OCI-LY7 (cell line): ENCODE results near the gene CEP164. TPM values are rescaled to one million over a fixed set of nuclear protein-coding genes. Genes with fewer than 3 reads are reported as not detected.

ENCODE experiments used
- BruUV-seq: library from RNA; stranded (reverse); fragments of 400-500 nt; replicated peaks from 2 replicates; lab custom pipeline; 2021; lab: Mats Ljungman, UMichigan
- CTCF ChIA-PET: fragments of 300-600 bp; sonication (Branson Sonifier 250); formaldehyde crosslinking; loops from one replicate; lab custom pipeline; 2022; ENCODE audit warnings: antibody characterized with exemption; ENCODE audit not compliant: unreplicated experiment; lab: Charles Lee
- POLR2A ChIA-PET: fragments of 300-600 bp; sonication (Branson Sonifier 250); formaldehyde crosslinking; loops from one replicate; lab custom pipeline; 2022; ENCODE audit warnings: antibody characterized with exemption; lab: Charles Lee
- DNase-seq: peaks from one replicate; pipeline ENCODE4 v3.0.0-alpha.2; 2015; ENCODE audit warnings: low spot score
- H2AFZ ChIP-seq: fragments of 200-600 bp; sonication (generic), shearing (Covaris generic); 2 replicates; pipeline ENCODE4 v1.6.1; 2014; ENCODE audit warnings: mild to moderate bottlenecking, antibody characterized with exemption, low read length, moderate library complexity
- H3K27ac ChIP-seq: fragments of 200-600 bp; sonication (generic); 2 replicates; pipeline ENCODE4 v1.5.1; 2014; ENCODE audit warnings: mixed run types, low read depth, mild to moderate bottlenecking, moderate library complexity, low read length, inconsistent platforms; ENCODE audit not compliant: poor library complexity, severe bottlenecking
- H3K36me3 ChIP-seq: fragments of 200-600 bp; sonication (generic); 2 replicates; pipeline ENCODE4 v1.6.1; 2014; ENCODE audit warnings: mild to moderate bottlenecking, antibody characterized with exemption, low read length, moderate library complexity, mixed read lengths; ENCODE audit not compliant: insufficient read depth
- H3K4me1 ChIP-seq: fragments of 200-600 bp; sonication (generic); 2 replicates; pipeline ENCODE4 v1.5.1; 2014; ENCODE audit warnings: mild to moderate bottlenecking, low read length; ENCODE audit not compliant: insufficient read depth, poor library complexity, severe bottlenecking
- H3K4me2 ChIP-seq: fragments of 200-600 bp; sonication (generic); 2 replicates; pipeline ENCODE4 v1.6.1; 2014; ENCODE audit warnings: mild to moderate bottlenecking, low read length
- H3K4me3 ChIP-seq: fragments of 200-600 bp; sonication (generic); 2 replicates; pipeline ENCODE4 v1.5.1; 2014; ENCODE audit warnings: mild to moderate bottlenecking, low read depth, low read length; ENCODE audit not compliant: poor library complexity, severe bottlenecking
- H3K79me2 ChIP-seq: fragments of 200-600 bp; sonication (generic); 2 replicates; pipeline ENCODE4 v1.6.1; 2016; ENCODE audit warnings: low read depth, mild to moderate bottlenecking, low read length, moderate library complexity, mixed read lengths; ENCODE audit not compliant: insufficient read depth
- H3K9me2 ChIP-seq: fragments of 200-600 bp; sonication (generic); 2 replicates; pipeline ENCODE4 v1.6.1; 2016; ENCODE audit warnings: mild to moderate bottlenecking, low read length, mixed read lengths; ENCODE audit not compliant: insufficient read depth
- H3K9me3 ChIP-seq: fragments of 200-600 bp; sonication (generic); 2 replicates; pipeline ENCODE4 v1.6.1; 2014; ENCODE audit warnings: mild to moderate bottlenecking, mixed run types, low read length, mixed read lengths
- H4K20me1 ChIP-seq: fragments of 200-600 bp; sonication (generic); 2 replicates; pipeline ENCODE4 v1.6.1; 2014; ENCODE audit warnings: mild to moderate bottlenecking, antibody characterized with exemption, low read length, moderate library complexity, mixed read lengths; ENCODE audit not compliant: insufficient read depth
- CTCF ChIP-seq: fragments of 200-600 bp; sonication (generic); conservative IDR thresholded peaks from 2 replicates; pipeline ENCODE4 v1.5.1; 2014; ENCODE audit warnings: mild to moderate bottlenecking, antibody characterized with exemption, low read length, moderate library complexity, mixed read lengths
- EZH2phosphoT487 ChIP-seq: fragments of 200-600 bp; sonication (generic); IDR thresholded peaks from 2 replicates; pipeline ENCODE4 v1.6.1; 2018; ENCODE audit warnings: low read depth, borderline replicate concordance, mild to moderate bottlenecking, mixed run types, antibody characterized with exemption, low read length, moderate library complexity, mixed read lengths
- intact Hi-C: fragments of 100-400 bp; cut with micrococcal nuclease; formaldehyde crosslinking; loops from one replicate; pipeline ENCODE4 v1.10.0; 2022; ENCODE audit not compliant: unreplicated experiment
- total RNA-seq, 2 experiments: library from RNA; depleted of rRNA in 1 of 2; stranded (reverse); fragments of >200 nt in 1 of 2; shearing (Covaris generic) in 1 of 2; gene quantifications; 2 replicates each; pipeline ENCODE4 v1.2.3, GENCODE V29; 2014 to 2022

Gene CEP164
- total RNA-seq, 2 experiments from 2014 or later: 25.3 to 48.7 TPM

DNA sequence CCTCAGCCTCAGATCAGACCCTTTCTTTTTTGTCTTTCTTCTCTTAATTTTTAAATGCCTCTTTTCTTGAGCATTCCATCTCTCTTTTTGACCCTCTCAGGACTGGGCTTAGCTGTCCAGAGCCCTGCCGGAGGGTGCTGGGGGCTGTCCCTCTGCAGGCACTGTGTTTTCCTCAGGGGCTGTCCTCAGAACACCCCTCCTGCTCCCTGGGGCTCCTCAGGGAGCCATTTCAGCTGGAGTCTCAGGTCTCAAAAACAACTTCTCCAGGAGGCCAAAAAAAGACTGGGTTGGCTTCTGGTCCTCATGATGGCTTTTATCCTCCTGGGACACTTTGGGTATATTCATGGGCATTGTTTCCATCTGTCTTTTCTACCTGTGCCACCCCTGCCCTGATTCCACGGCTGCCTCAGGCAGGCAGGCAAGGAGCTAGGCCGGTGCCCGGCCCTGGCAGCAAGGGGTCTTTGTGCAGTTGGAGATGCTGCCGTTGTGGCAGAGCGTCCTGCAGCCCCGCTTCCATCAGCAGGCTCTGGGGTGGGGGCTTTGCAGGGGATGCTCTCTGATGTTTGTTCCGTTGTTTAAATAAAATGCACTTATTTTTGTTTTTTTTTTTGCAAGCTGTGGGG lies 85.1 kb downstream of the CEP164 start:
- Histone ChIP-seq H3K9me3 (no peaks in the 10 kb centered on the region), H2AFZ (no peak overlapping the region), H3K9me2 (no peaks in the 10 kb centered on the region), H3K4me2 (no peak overlapping the region), H3K79me2 (no peaks in the 10 kb centered on the region), H3K4me1 (no peaks in the 10 kb centered on the region), H3K36me3 (peaks cover 14% of the 10 kb centered on the region; the same call in 1 of the 2 replicates), H3K4me3 (no peak overlapping the region), H3K27ac (no peak overlapping the region), H4K20me1 (no peaks in the 10 kb centered on the region)
- intact Hi-C loops: no loop called here
- no peak for DNase-seq
- CTCF ChIA-PET: no interaction called here
- POLR2A ChIA-PET: interaction anchor here (0.6 kb wide), 2 partner anchors 20 to 64 kb away, joined by 3 read pairs; no protein-coding TSS in a partner anchor
- TF ChIP-seq CTCF: no peak
- TF ChIP-seq EZH2phosphoT487: no peak
- no TSS peak for BruUV-seq

DNA sequence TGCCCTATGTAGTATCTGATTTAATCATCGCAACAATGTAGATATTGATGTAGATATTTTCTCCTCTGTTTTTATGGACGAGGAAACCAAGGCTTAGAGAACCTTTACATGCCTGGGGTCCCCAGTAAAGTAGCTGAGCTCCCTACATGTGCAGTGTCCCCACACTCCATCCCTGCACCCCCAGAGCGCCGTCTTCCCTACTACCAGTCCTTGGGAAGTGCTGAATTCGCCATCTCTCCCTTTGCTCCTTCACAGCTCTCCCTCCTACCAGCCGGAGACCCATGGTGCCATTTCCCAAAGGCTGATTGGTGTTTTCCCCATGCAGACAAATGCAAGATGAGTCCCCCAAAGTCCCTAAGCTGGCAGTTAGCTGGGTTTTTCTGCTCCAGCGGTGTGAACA lies 86.0 kb downstream of the CEP164 start:
- intact Hi-C loops: no loop called here
- ChIA-PET CTCF (no interaction called here), POLR2A (interaction anchor here (0.7 kb wide), 1 partner anchor 141 kb away, joined by 4 read pairs; no protein-coding TSS in a partner anchor)
- H3K4me3 ChIP-seq: no peak overlapping the region
- no peaks in the 10 kb centered on the region for H3K9me3 ChIP-seq
- no peak overlapping the region for H3K27ac ChIP-seq
- H3K36me3 ChIP-seq: peaks cover 6% of the 10 kb centered on the region; the same call in 1 of the 2 replicates
- H3K9me2 ChIP-seq: no peaks in the 10 kb centered on the region
- DNase-seq: no peak
- no peak overlapping the region for H3K4me2 ChIP-seq
- TF ChIP-seq CTCF: no peak
- TF ChIP-seq EZH2phosphoT487: no peak
- no TSS peak for BruUV-seq
- H3K79me2 ChIP-seq: no peaks in the 10 kb centered on the region
- H3K4me1 ChIP-seq: no peaks in the 10 kb centered on the region
- no peak overlapping the region for H2AFZ ChIP-seq
- H4K20me1 ChIP-seq: no peaks in the 10 kb centered on the region

DNA sequence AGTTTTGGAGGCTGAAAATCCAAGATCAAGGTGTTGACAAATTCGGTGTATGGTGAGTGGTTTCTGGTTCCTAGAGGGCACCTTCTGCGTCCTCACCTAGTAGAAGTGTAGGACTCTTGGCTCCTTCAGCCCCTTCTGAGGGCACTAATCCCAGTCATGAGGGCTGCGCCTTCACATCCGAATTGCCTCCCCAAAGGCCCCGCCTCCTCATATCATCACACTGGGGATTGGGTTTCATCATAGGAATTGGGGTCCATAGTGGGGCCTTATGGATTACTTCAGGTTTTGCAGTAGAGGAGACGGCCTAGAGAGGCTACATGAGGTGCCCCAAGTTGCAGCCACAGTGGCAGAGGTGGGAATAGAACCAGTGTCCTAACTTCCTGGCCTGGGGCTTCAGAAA lies 87.1 kb downstream of the CEP164 start:
- no TSS peak for BruUV-seq

More for the DNA sequence above, 87.1 kb downstream of the CEP164 start:
- Histone ChIP-seq H3K4me2 (no peak overlapping the region), H3K36me3 (no peaks in the 10 kb centered on the region), H3K4me1 (no peaks in the 10 kb centered on the region), H3K27ac (no peak overlapping the region), H3K4me3 (no peak overlapping the region), H3K79me2 (no peaks in the 10 kb centered on the region), H4K20me1 (no peaks in the 10 kb centered on the region), H3K9me3 (no peaks in the 10 kb centered on the region), H2AFZ (no peak overlapping the region), H3K9me2 (no peaks in the 10 kb centered on the region)
- intact Hi-C loops: no loop called here
- DNase-seq: no peak
- POLR2A ChIA-PET: interaction anchor here (0.5 kb wide), 1 partner anchor 287 kb away, joined by 3 read pairs; no protein-coding TSS in a partner anchor
- CTCF ChIA-PET: no interaction called here
- no peak for TF ChIP-seq CTCF
